Activated T-helper 9 cell treated with anti-CD3 and anti-CD28 coated beads, Interleukin-2, amount 50 U/mL, for 16 hours (primary cell): ENCODE results near the gene WRAP53.

Experiments
- DNase-seq: peaks from one replicate; pipeline ENCODE4 v3.0.0-alpha.2; 2020; ENCODE audit warnings: low read depth

Gene WRAP53

DNA sequence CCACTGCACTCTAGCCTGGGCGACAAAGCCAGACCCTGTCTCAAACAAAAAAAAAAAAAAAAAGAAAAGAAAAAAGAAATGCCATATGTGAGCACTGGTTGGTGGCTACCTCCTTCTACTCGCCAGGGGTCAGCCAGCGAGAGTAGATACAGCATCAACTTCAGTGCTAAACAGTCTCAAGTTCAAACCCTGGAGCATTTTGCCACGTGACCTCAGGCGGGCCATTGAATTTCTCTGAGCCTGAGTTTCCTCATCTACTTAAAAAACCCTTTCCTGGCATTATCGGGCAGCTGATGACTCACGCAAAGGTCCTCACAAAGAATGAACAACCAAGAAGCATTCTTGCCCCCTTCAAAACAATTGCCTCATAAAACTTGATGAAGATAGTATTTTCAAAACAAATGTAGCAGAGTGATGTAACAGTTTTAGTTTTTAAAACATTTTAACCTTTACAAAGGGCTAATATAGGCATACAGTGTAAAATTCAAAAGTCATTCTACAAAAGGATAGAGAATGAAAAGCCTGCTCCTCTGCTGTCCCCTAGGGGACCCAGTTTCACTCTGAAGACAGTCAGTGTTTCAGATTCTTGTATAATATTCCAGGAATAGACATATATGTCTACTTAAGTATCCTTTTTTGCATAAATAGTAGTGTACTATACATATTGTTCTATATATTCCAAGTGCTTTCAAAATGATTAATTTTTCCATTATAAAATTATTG lies 57.6 kb downstream of the WRAP53 start:
- DNase-seq, result no peak

DNA sequence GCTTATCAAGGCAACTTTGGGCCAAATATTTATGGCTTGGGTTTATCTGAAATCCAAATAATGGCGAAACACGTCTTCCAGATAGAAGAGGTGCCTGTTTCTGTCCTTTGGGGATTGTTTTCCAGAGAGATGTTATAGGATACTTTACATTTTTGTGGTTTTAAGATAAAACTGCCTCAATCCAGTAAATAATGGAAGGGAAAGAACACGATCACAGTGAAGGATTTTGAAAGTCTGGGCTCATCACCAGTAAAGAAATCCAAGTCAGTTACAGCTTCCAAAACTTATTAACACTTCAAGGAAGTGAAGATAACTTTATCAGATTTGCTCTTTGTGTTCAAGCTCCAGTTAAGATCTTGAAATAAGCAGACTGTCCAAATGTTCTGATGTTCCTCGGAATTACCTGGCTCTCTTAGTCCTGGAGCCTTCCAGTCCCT lies 59.4 kb downstream of the WRAP53 start:
- no peak for DNase-seq

DNA sequence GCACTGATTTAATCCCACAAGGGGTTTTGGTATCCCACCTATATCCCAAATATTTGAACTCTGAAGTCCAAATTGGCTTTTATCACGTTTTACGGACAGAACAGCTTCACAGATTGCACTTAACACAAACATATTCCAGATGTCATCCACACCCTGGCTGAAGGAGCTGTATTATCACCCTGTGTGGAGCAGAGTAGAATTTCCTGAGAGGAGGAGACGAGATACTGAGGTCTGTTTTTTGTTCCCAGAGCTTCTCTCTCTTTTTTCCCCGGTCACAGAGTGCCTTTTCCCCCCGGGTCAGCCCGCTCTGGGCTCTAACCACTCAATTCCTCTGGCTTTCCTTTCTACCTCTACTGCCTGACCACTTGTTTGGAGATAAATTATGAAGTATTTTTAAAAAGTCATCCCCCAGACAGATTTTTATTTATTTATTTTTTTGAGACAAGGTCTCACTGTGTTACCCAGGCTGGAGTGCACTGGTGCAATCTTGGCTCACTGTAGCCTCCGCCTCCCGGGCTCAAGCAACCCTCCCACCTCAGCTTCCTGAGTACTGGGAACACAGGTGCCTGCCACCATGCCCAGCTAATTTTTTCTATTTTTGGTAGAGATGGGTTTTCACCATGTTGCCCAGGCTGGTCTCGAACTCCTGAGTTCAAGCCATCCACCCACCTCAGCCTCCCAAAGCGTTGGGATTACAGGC lies 59.9 kb downstream of the WRAP53 start:
- no peak for DNase-seq

DNA sequence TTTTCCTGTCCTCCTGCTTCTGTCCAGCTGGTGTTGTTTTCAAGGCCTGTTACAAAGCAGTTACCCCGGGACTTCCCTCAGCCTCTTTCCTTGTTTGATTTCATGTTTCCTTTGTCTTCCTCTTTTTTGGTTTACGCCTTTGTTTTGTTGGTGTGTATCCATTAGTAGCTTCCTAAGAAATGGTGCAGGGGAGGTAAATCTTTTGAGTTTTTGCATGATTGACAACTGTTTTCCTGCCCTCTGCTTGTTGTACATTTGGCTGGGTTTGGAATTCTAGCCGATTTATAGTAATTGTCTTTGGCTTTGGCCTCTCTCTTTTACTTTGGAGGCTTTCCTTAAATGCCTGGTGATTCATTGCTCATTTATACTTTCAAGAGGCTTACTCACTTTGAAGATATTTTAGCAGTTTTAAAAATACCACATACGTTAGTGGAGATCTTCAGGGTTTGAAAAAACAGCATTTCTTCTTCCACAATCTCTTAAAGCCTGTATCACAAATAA lies 62.1 kb downstream of the WRAP53 start:
- no peak for DNase-seq
